Effector CD8-positive, alpha-beta T cell (primary cell): ENCODE measurements around the gene PADI4.

Experiments
- DNase-seq: peaks from one replicate; lab custom pipeline; 2025; lab: John Stamatoyannopoulos, UW
- total RNA-seq, 4 experiments: gene quantifications; one replicate each; lab custom pipeline; 2026; lab: John Stamatoyannopoulos, UW

The PADI4 gene
- 0.18 to 0.53 (median 0.44) reads per million in 4 experiments for total RNA-seq

- no peak for DNase-seq
These were observed at the start of gene PADI4 for GRCh38 chr1:17307946-17308345. PADI4 (plus strand) TSS chr1:17308197; CDS start chr1:17308223, 26 bp downstream.

GRCh38 chr1:17258758-17259130 lies 49.3 kb upstream of the PADI4 start:
- no peak for DNase-seq

- no peak for DNase-seq
These were observed 48.6 kb upstream of the PADI4 start for GRCh38 chr1:17259233-17259873.

- no peak for DNase-seq
These were observed 47.7 kb upstream of the PADI4 start for GRCh38 chr1:17260264-17260663.

GRCh38 chr1:17260738-17261137 lies 47.3 kb upstream of the PADI4 start:
- no peak for DNase-seq

- no peak for DNase-seq
These were observed 44.1 kb upstream of the PADI4 start for GRCh38 chr1:17263936-17264335.

GRCh38 chr1:17264470-17264869 lies 43.5 kb upstream of the PADI4 start:
- DNase-seq = no peak

GRCh38 chr1:17265162-17265561 lies 42.8 kb upstream of the PADI4 start:
- DNase-seq = no peak

GRCh38 chr1:17265950-17266349 lies 42.0 kb upstream of the PADI4 start:
- no peak for DNase-seq

GRCh38 chr1:17270891-17271765 lies 36.9 kb upstream of the PADI4 start:
- no peak for DNase-seq

GRCh38 chr1:17272066-17272465 lies 35.9 kb upstream of the PADI4 start:
- DNase-seq = no peak

GRCh38 chr1:17272646-17273045 lies 35.4 kb upstream of the PADI4 start:
- DNase-seq = no peak

GRCh38 chr1:17273096-17273495 lies 34.9 kb upstream of the PADI4 start:
- no peak for DNase-seq

GRCh38 chr1:17274186-17275170 lies 33.5 kb upstream of the PADI4 start:
- no peak for DNase-seq

GRCh38 chr1:17276568-17276967 lies 31.4 kb upstream of the PADI4 start:
- no peak for DNase-seq

- no peak for DNase-seq
These were observed 30.4 kb upstream of the PADI4 start for GRCh38 chr1:17277511-17278159.

GRCh38 chr1:17278996-17279830 lies 28.8 kb upstream of the PADI4 start:
- DNase-seq = no peak

- DNase-seq = no peak
These were observed 27.6 kb upstream of the PADI4 start for GRCh38 chr1:17280436-17280835.

GRCh38 chr1:17280894-17281293 lies 27.1 kb upstream of the PADI4 start:
- no peak for DNase-seq

- no peak for DNase-seq
These were observed 26.2 kb upstream of the PADI4 start for GRCh38 chr1:17281775-17282181.

GRCh38 chr1:17282836-17283235 lies 25.2 kb upstream of the PADI4 start:
- no peak for DNase-seq
